GM12891 (cell line): ENCODE measurements around the gene PCDHB13.
"Not testable (repeated sequence)": the region's sequence is repeated elsewhere in the genome, so short reads cannot be mapped to it uniquely, and the experiment has no call there.

Experiments used
- DNase-seq: peaks from one replicate; pipeline ENCODE4 v3.0.0; 2011; ENCODE audit warnings: low spot score; ENCODE audit not compliant: insufficient read length
- FAIRE-seq: peaks from 2 replicates; lab custom pipeline; 2011; peaks lifted over from hg19 to GRCh38; lab: Jason Lieb, UNC
- PAX5 ChIP-seq: IDR thresholded peaks from 2 replicates; pipeline ENCODE4 v1.6.1; 2011; ENCODE audit warnings: low read length, moderate library complexity, mild to moderate bottlenecking; ENCODE audit not compliant: insufficient read depth, severe bottlenecking
- POLR2A ChIP-seq: IDR thresholded peaks from 2 replicates; pipeline ENCODE4 v1.6.1; 2011; ENCODE audit warnings: low read depth, low read length, control low read depth
- POLR2AphosphoS5 ChIP-seq: IDR thresholded peaks from 2 replicates; pipeline ENCODE4 v1.6.1; 2011; ENCODE audit warnings: low read depth, low read length, control low read depth
- POU2F2 ChIP-seq: IDR thresholded peaks from 2 replicates; pipeline ENCODE4 v1.6.1; 2011; ENCODE audit warnings: low read depth, mild to moderate bottlenecking, control low read depth, low read length, moderate library complexity
- SPI1 ChIP-seq: IDR thresholded peaks from 2 replicates; pipeline ENCODE4 v1.6.1; 2011; ENCODE audit warnings: low read depth, low read length, control low read depth
- TAF1 ChIP-seq: IDR thresholded peaks from 2 replicates; pipeline ENCODE4 v1.6.1; 2011; ENCODE audit warnings: low read depth, low read length, control low read depth

PCDHB13 gene

GRCh38 chr5:141223112-141223783, 9.5 kb downstream of the PCDHB13 start, which contains the start of gene PCDHB14:
TSS of gene PCDHB14 (plus strand) at chr5:141223343. CDS start at chr5:141223506, 163 bp downstream.
- DNase-seq (no peak), FAIRE-seq (no peak)
- TF ChIP-seq POU2F2 (no peak), POLR2A (no peak), PAX5 (no peak), POLR2AphosphoS5 (no peak), SPI1 (no peak), TAF1 (no peak)

- not testable (repeated sequence) for FAIRE-seq, DNase-seq
Observed at GRCh38 chr5:141224844-141225243, 11.1 kb downstream of the PCDHB13 start.

DNA sequence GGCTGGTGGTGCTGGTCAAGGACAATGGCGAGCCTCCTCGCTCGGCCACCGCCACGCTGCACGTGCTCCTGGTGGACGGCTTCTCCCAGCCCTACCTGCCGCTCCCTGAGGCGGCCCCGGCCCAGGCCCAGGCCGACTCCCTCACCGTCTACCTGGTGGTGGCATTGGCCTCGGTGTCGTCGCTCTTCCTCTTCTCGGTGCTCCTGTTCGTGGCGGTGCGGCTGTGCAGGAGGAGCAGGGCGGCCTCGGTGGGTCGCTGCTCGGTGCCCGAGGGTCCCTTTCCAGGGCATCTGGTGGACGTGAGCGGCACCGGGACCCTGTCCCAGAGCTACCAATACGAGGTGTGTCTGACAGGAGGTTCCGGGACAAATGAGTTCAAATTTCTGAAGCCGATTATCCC, 11.7 kb downstream of the PCDHB13 start:
- DNase-seq, FAIRE-seq: not testable (repeated sequence)

GRCh38 chr5:141234109-141234667, 20.5 kb downstream of the PCDHB13 start:
- FAIRE-seq, result no peak
- TF ChIP-seq SPI1 (no peak), POLR2AphosphoS5 (no peak), PAX5 (no peak), POU2F2 (no peak), POLR2A (no peak), TAF1 (no peak)
- DNase-seq, result no peak

- FAIRE-seq, DNase-seq: not testable (repeated sequence)
Observed at GRCh38 chr5:141235922-141236321, 22.2 kb downstream of the PCDHB13 start.

DNA sequence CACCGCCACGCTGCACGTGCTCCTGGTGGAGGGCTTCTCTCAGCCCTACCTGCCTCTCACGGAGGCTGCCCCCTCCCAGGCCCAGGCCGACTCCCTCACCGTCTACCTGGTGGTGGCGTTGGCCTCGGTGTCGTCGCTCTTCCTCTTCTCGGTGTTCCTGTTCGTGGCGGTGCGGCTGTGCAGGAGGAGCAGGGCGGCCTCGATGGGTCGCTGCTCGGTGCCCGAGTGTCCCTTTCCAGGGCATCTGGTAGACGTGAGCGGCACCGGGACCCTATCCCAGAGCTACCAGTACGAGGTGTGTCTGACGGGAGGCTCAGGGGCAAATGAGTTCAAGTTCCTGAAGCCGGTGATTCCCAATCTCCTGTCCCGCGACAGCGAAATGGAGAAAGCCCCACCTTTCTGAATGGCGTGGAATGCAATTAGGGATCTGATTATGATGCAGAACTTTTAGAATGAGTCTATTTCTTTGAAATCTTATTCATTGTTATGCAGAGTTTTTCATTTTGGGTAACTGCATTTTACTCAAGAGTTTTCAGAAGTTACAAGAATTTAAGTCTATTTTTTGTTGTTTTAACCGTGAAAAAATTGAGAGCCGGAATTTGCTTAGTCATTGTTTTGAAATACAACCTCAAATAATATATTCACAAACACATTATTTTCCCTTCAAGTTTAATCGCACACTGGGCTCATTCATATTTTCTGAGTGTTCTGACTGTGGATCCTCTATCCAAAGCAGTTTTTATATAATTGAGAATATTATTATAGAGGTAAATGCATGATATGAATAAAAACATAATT, 23.0 kb downstream of the PCDHB13 start:
- no peak for DNase-seq
- no peak for TF ChIP-seq POLR2AphosphoS5
- TF ChIP-seq TAF1, result no peak
- TF ChIP-seq POLR2A, result no peak
- no peak for TF ChIP-seq SPI1
- TF ChIP-seq POU2F2, result no peak
- no peak for TF ChIP-seq PAX5
- no peak for FAIRE-seq

GRCh38 chr5:141241496-141241895, 27.8 kb downstream of the PCDHB13 start:
- FAIRE-seq (no peak), DNase-seq (no peak)
- no peak for TF ChIP-seq POU2F2

DNA sequence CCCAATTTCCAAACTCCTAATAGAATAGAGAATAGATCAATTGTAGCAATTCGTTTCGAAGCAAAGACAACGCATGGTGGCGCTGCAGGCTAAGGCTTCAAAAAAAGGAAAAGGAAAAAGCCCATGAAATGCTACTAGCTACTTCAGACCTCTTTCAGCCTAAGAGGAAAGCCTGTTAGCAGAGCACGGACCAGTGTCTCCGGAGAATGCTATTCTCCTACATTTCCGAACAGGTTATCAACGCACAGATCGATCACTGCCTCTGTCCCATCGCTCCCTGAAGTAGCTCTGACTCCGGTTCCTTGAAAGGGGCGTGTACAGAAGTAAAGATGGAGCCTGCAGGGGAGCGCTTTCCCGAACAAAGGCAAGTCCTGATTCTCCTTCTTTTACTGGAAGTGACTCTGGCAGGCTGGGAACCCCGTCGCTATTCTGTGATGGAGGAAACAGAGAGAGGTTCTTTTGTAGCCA, 31.6 kb downstream of the PCDHB13 start, which contains the start of gene PCDHB15:
Gene PCDHB15, plus strand, starts transcription at position 146 of the 468 bp plus-strand sequence. Its CDS starts 184 bp downstream, at position 330.
- no peak for TF ChIP-seq POLR2AphosphoS5
- no peak for TF ChIP-seq TAF1
- FAIRE-seq, result no peak
- no peak for DNase-seq

GRCh38 chr5:141246971-141247370, 33.3 kb downstream of the PCDHB13 start:
- not testable (repeated sequence) for FAIRE-seq, DNase-seq

DNA sequence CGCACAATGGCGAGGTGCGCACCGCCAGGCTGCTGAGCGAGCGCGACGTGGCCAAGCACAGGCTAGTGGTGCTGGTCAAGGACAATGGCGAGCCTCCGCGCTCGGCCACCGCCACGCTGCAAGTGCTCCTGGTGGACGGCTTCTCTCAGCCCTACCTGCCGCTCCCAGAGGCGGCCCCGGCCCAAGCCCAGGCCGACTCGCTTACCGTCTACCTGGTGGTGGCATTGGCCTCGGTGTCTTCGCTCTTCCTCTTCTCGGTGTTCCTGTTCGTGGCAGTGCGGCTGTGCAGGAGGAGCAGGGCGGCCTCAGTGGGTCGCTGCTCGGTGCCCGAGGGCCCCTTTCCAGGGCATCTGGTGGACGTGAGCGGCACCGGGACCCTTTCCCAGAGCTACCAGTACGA, 33.7 kb downstream of the PCDHB13 start:
- not testable (repeated sequence) for FAIRE-seq, DNase-seq

DNA sequence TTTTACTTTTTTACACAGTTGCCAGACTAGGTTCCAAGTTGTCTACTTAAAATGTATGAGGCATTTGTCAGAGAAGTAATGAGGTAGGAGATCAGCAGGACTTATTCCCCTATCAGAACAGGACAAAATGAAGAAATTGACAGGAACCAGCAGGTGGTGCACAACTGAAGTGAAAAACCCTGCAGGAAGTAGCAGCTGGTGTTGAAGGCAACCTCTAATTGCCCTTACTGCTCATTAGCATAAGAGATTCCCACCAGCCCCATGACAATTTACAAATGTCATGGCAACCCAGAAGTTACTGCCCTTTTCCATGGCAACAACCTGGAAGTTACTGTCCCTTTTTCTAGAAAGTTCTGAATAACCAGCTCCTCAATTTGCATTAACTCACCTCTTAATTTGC, 36.9 kb downstream of the PCDHB13 start:
- DNase-seq (no peak), FAIRE-seq (no peak)
- TF ChIP-seq SPI1 (no peak), POU2F2 (no peak), POLR2AphosphoS5 (no peak), TAF1 (no peak), PAX5 (no peak), POLR2A (no peak)
